Measurements from ENCODE around the gene ZNF597. TPM values are rescaled to one million over a fixed set of nuclear protein-coding genes. Genes with fewer than 3 reads are reported as not detected.

Gene ZNF597
- total and polyA plus RNA-seq, 2 experiments from 2014 or later: 0.56 to 2.1 TPM

DNA sequence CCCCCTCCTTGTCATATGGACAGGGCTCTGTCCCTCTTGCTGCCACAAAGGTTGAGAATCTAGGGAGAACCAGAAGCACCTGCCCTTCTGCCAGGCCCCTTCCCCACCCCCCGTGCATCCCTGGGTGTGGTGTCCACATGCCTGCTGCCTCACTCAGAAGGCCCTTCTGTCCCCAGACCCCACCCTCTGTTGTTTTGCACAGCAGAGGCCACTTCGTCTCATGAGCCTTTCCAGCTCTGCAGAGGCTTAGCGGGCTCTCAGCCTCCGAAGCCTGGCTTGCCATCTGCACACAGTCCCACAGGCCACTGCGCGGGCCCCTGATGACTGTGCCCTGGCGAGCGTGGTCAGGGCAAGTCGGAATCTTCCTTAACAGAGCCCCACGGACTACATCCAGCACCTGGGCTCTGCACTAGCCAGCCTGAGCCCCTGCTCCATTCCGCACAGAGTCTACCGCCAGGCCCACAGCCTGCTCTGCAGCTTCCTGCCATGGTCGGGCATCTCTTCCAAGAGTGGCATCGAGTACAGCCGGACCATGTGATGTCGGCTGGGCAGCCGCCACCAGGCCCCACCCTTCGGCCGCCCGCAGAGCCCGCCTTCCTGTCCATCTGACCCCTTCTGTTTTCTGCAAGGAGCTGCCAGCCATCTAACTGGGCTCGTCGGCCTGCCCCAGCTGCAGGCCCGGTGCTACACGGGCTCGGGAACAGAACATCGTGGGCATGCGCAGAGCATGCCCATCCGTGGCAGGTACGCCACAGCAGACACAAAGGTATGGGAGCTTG lies 41.2 kb upstream of the ZNF597 start:
- Histone ChIP-seq H3K4me3 (no peak overlapping the region), H3K27me3 (no peaks in the 10 kb centered on the region), H3K36me3 (peaks cover 18% of the 10 kb centered on the region), H3K4me1 (ENCODE audit: low read depth) (peaks cover 20% of the 10 kb centered on the region), H3K9me3 (ENCODE audit: low read depth) (no peaks in the 10 kb centered on the region), H3K27ac (no peak overlapping the region)
- no peak for TF ChIP-seq CTCF (IDR thresholded peaks at IDR 0.05; ENCODE audit: low read depth, low read length)
- DNase-seq (ENCODE audit: low read depth in 1 of 2, low spot score in 1 of 2): no peak

DNA sequence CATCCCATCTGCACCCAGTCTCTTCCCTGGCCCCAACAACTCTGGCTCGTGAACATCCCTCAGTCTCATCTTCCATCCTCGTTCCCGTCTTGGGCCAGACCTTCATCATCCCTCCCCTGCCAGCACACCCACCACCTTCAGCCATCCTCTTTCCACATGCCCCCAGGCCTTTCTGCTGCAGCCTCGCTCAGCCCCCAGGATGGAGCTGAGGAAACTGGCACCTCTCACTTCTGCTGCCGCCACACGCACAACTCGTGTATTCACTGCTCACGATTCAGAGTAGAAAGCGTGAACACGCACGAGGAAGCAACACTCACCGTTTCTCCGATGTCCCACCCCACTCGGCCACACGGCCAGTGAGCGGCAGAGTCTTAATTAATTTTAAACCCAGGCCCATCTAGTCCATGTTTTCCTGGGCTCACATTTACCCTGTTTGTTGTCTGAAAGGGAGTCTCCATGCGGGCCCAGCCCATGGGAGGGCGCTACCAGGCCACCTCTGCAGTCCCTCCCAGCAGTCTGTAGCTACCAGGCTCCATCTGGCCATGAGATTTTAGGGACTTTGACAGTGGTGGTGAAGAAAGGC lies 39.4 kb upstream of the ZNF597 start:
- Histone ChIP-seq H3K27me3 (no peaks in the 10 kb centered on the region), H3K27ac (peak overlapping the region; percentile 59), H3K36me3 (peaks cover 19% of the 10 kb centered on the region), H3K4me1 (ENCODE audit: low read depth) (peaks cover 20% of the 10 kb centered on the region), H3K9me3 (ENCODE audit: low read depth) (no peaks in the 10 kb centered on the region), H3K4me3 (no peak overlapping the region)
- TF ChIP-seq CTCF (IDR thresholded peaks at IDR 0.05; ENCODE audit: low read depth, low read length): no peak
- DNase-seq (ENCODE audit: low read depth in 1 of 2, low spot score in 1 of 2): no peak

DNA sequence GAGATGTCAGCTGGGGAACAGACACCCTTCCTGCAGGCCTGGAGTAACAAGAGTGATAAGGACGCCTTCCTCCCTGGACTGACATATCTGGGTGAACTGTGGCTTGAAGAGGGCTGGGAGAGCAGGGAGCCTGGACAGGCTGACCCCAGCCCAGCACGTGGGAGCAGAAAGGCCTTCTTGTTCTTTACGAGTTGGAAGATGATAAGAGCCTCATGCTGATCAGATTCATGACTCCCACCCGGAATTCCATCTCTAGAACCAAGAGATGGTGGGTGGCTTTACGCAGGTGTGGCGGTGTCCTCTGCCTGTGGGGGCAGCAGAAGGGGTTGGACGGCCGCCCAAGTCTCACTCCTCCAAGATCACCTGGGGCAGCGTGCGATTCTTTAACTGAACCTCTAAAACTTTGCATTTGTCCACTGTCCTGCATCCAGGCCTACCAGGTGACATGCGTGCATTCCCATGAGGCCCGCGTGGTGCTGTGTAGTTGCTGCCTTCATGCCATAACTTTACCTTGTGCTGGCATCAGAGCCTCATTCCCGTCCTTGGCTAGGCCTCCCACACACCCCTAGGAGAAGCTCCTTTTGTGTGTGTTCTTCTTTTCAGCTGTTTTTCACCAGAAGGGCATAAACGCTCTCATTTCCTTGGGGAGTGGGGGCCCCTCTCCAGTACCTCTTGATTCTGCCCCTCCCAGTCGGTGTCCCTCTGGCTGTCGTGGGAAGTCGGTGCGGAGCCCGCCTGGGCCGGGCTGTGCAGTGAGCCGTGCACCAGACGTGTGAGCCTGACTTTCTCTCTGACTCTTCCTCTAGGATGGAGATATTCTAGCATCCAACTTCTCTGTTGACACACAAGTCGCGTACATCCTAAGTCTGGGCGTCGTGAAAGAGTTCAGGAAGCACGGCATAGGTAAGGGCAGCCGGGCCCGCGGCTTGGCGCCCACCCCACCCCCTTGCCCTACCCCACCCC lies 38.7 kb upstream of the ZNF597 start:
- no peak for DNase-seq (ENCODE audit: low read depth in 1 of 2, low spot score in 1 of 2)
- Histone ChIP-seq H3K4me3 (no peak overlapping the region), H3K27ac (peak overlapping the region; percentile 59), H3K27me3 (no peaks in the 10 kb centered on the region), H3K9me3 (ENCODE audit: low read depth) (no peaks in the 10 kb centered on the region), H3K36me3 (peaks cover 19% of the 10 kb centered on the region), H3K4me1 (ENCODE audit: low read depth) (peaks cover 20% of the 10 kb centered on the region)
- TF ChIP-seq CTCF (IDR thresholded peaks at IDR 0.05; ENCODE audit: low read depth, low read length): no peak

GRCh38 chr16:3480901-3481695 lies 37.8 kb upstream of the ZNF597 start:
- H3K9me3 ChIP-seq (ENCODE audit: low read depth): no peaks in the 10 kb centered on the region
- peak in 1 of 2 donors; percentile 93 for DNase-seq (ENCODE audit: low read depth in 1 of 2, low spot score in 1 of 2)
- peak overlapping the region; percentile 86 for H3K27ac ChIP-seq
- TF ChIP-seq CTCF (IDR thresholded peaks at IDR 0.05; ENCODE audit: low read depth, low read length): no peak
- H3K4me1 ChIP-seq (ENCODE audit: low read depth): peaks cover 26% of the 10 kb centered on the region
- peaks cover 19% of the 10 kb centered on the region for H3K36me3 ChIP-seq
- H3K27me3 ChIP-seq: no peaks in the 10 kb centered on the region
- H3K4me3 ChIP-seq: no peak overlapping the region

Measured in cardiac muscle cell (in vitro differentiated cells and primary cell).